Measurements from ENCODE around the gene MTHFS.

The MTHFS gene

DNA sequence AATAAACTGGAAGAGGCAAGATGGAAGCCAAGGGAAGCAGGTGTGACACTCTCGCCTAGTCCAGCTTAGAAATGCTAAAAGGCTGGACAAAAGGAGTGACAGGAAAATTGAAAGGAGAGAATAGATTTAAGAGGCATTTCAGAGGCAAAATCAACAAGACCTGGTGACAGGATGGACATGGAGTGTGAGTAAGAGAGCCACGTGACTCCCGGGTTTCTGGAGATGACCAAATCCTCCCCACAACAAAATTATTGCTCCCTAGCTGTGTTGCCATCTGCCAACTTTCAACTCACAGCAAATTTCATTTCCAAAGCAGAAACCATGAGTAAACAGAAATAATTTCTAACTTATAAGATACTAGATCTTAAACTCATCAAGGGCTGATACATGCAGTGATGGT is 52.6 kb downstream of the MTHFS start:
- H3K4me3 ChIP-seq (ENCODE audit: insufficient read depth, low read length, poor library complexity, severe bottlenecking): no peak overlapping the region
- no peaks in the 10 kb centered on the region for H3K9me3 ChIP-seq (ENCODE audit: insufficient read depth, low read length)
- no peak overlapping the region for H2AFZ ChIP-seq (ENCODE audit: low read depth, low read length, severe bottlenecking)
- no peaks in the 10 kb centered on the region for H3K27me3 ChIP-seq (ENCODE audit: low read length)
- no peaks in the 10 kb centered on the region for H3K9me2 ChIP-seq (replicated peaks; ENCODE audit: insufficient read depth, low read length)
- TF ChIP-seq, protein P1, sequence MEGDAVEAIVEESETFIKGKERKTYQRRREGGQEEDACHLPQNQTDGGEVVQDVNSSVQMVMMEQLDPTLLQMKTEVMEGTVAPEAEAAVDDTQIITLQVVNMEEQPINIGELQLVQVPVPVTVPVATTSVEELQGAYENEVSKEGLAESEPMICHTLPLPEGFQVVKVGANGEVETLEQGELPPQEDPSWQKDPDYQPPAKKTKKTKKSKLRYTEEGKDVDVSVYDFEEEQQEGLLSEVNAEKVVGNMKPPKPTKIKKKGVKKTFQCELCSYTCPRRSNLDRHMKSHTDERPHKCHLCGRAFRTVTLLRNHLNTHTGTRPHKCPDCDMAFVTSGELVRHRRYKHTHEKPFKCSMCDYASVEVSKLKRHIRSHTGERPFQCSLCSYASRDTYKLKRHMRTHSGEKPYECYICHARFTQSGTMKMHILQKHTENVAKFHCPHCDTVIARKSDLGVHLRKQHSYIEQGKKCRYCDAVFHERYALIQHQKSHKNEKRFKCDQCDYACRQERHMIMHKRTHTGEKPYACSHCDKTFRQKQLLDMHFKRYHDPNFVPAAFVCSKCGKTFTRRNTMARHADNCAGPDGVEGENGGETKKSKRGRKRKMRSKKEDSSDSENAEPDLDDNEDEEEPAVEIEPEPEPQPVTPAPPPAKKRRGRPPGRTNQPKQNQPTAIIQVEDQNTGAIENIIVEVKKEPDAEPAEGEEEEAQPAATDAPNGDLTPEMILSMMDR (IDR thresholded peaks at IDR 0.05; ENCODE audit: insufficient read depth, low read length, poor library complexity, severe bottlenecking): no peak
- no peak for TF ChIP-seq EZH2phosphoT487 (conservative IDR thresholded peaks at IDR 0.05; ENCODE audit: low read length)
- peaks cover 12% of the 10 kb centered on the region for H3K79me2 ChIP-seq (ENCODE audit: insufficient read depth, low read length)
- no peaks in the 10 kb centered on the region for H3F3A ChIP-seq (ENCODE audit: insufficient read depth)
- H3K9ac ChIP-seq (ENCODE audit: low read length): no peak overlapping the region
- no peak overlapping the region for H3K4me2 ChIP-seq (ENCODE audit: low read depth, low read length, poor library complexity, severe bottlenecking)
- H3K36me3 ChIP-seq (ENCODE audit: low read length): peaks cover 16% of the 10 kb centered on the region; the same call in 1 of the 2 replicates
- no peaks in the 10 kb centered on the region for H4K20me1 ChIP-seq (ENCODE audit: low read depth, low read length)
- H3K27ac ChIP-seq (ENCODE audit: low read depth, low read length): no peak overlapping the region

DNA sequence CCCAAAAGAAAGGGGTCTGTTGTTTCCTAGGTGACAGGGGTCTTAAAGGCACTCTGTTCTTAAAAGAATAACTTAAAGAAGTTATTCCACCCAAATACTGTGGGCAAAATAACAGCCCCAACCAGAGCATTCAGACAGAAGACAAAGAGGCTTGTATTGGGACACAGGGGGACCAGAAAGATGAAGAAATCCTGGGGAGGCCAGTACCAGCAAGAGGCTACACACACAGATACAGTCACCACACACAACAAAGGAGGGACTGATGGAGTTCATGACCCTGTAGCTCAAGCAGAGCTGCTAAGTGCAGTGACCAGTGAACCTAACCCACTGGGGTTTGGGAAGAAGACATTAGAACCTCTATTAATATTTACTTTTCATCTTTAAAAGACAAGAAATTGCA is 59.0 kb downstream of the MTHFS start:
- Histone ChIP-seq H3K9me2 (replicated peaks; ENCODE audit: insufficient read depth, low read length) (no peaks in the 10 kb centered on the region), H4K20me1 (ENCODE audit: low read depth, low read length) (no peaks in the 10 kb centered on the region), H2AFZ (ENCODE audit: low read depth, low read length, severe bottlenecking) (no peak overlapping the region), H3K36me3 (ENCODE audit: low read length) (peaks cover 11% of the 10 kb centered on the region; the same call in 1 of the 2 replicates), H3K27me3 (ENCODE audit: low read length) (no peaks in the 10 kb centered on the region), H3K9me3 (ENCODE audit: insufficient read depth, low read length) (no peaks in the 10 kb centered on the region), H3K79me2 (ENCODE audit: insufficient read depth, low read length) (no peaks in the 10 kb centered on the region), H3K4me3 (ENCODE audit: insufficient read depth, low read length, poor library complexity, severe bottlenecking) (no peak overlapping the region), H3F3A (ENCODE audit: insufficient read depth) (no peaks in the 10 kb centered on the region), H3K4me2 (ENCODE audit: low read depth, low read length, poor library complexity, severe bottlenecking) (no peak overlapping the region), H3K9ac (ENCODE audit: low read length) (no peak overlapping the region), H3K27ac (ENCODE audit: low read depth, low read length) (no peak overlapping the region)
- TF ChIP-seq, protein P1 (IDR thresholded peaks at IDR 0.05; ENCODE audit: insufficient read depth, low read length, poor library complexity, severe bottlenecking): no peak
- no peak for TF ChIP-seq EZH2phosphoT487 (conservative IDR thresholded peaks at IDR 0.05; ENCODE audit: low read length)

DNA sequence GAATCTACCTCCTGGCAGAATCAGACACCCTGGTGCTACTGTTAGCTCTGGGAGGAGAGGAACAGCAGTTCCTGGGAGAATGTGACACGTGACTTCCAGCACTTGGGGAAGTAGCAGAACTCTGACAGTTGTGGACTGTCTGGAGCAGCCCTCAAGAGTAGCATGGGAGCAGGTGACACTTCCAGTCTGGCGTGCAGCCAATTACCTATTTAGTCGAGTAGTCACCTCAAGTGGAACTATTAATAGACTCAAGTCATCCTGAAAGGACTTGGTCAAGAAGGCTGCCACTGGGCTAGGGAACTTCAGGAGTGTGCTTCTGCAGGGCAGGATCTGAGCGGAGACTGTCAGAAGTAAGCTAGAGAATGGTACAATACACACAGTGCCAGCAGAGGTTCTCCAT is 62.3 kb downstream of the MTHFS start:
- Histone ChIP-seq H4K20me1 (ENCODE audit: low read depth, low read length) (no peaks in the 10 kb centered on the region), H3K4me2 (ENCODE audit: low read depth, low read length, poor library complexity, severe bottlenecking) (no peak overlapping the region)

More for the DNA sequence above, 62.3 kb downstream of the MTHFS start:
- Histone ChIP-seq H3K79me2 (ENCODE audit: insufficient read depth, low read length) (no peaks in the 10 kb centered on the region), H2AFZ (ENCODE audit: low read depth, low read length, severe bottlenecking) (no peak overlapping the region), H3K9me3 (ENCODE audit: insufficient read depth, low read length) (no peaks in the 10 kb centered on the region), H3K27me3 (ENCODE audit: low read length) (no peaks in the 10 kb centered on the region), H3K4me3 (ENCODE audit: insufficient read depth, low read length, poor library complexity, severe bottlenecking) (no peak overlapping the region), H3F3A (ENCODE audit: insufficient read depth) (no peaks in the 10 kb centered on the region), H3K9ac (ENCODE audit: low read length) (no peak overlapping the region), H3K9me2 (replicated peaks; ENCODE audit: insufficient read depth, low read length) (no peaks in the 10 kb centered on the region), H3K27ac (ENCODE audit: low read depth, low read length) (no peak overlapping the region), H3K36me3 (ENCODE audit: low read length) (0 out of 2 replicates have a peak, but pooled peaks cover 4% of the 10 kb centered on the region)
- TF ChIP-seq, protein P1 (IDR thresholded peaks at IDR 0.05; ENCODE audit: insufficient read depth, low read length, poor library complexity, severe bottlenecking): no peak
- no peak for TF ChIP-seq EZH2phosphoT487 (conservative IDR thresholded peaks at IDR 0.05; ENCODE audit: low read length)

All from SU-DHL-6 (cell line).